ENCODE data around the gene SUPT3H. TPM values are rescaled to one million over a fixed set of nuclear protein-coding genes. Genes with fewer than 3 reads are reported as not detected.

Gene SUPT3H
- total and polyA plus RNA-seq, 5 donors from 2014 or later, result 4.8 to 7.8 (median 5.7) TPM

- Mint-ChIP-seq H3K4me3 (no peak overlapping the region), H3K4me1 (no peaks in the 10 kb centered on the region), H3K36me3 (no peaks in the 10 kb centered on the region), H3K27ac (no peak overlapping the region), H3K9me3 (peaks cover 0 to 3% (median 0%) of the 10 kb centered on the region in 7 donors), H3K27me3 (peaks cover 11% of the 10 kb centered on the region)
- DNase-seq, result no peak
- no peak for ATAC-seq (ENCODE audit: low read depth in 2 of 2)
- H3K36me3 ChIP-seq (ENCODE audit: control insufficient read depth, insufficient read depth, low read length), result no peaks in the 10 kb centered on the region
- H3K4me1 ChIP-seq (ENCODE audit: control insufficient read depth, insufficient read depth, low read length, poor library complexity, severe bottlenecking), result no peaks in the 10 kb centered on the region
- H3K27me3 ChIP-seq (ENCODE audit: control insufficient read depth, insufficient read depth, low read length), result no peaks in the 10 kb centered on the region
- H3K27ac ChIP-seq (ENCODE audit: insufficient read depth, low read length, poor library complexity, severe bottlenecking), result no peak overlapping the region
- H3K4me3 ChIP-seq (ENCODE audit: low read depth, low read length), result no peak overlapping the region
- H3K9me3 ChIP-seq (ENCODE audit: control insufficient read depth in 2 of 2, low read length in 2 of 2), result no peaks in the 10 kb centered on the region
These were observed 9.5 kb upstream of the SUPT3H start for GRCh38 chr6:45387236-45387635.

- Histone ChIP-seq H3K27me3 (ENCODE audit: control insufficient read depth, insufficient read depth, low read length) (no peaks in the 10 kb centered on the region), H3K36me3 (ENCODE audit: control insufficient read depth, insufficient read depth, low read length) (no peaks in the 10 kb centered on the region), H3K4me3 (ENCODE audit: low read depth, low read length) (no peak overlapping the region), H3K27ac (ENCODE audit: insufficient read depth, low read length, poor library complexity, severe bottlenecking) (no peak overlapping the region), H3K4me1 (ENCODE audit: control insufficient read depth, insufficient read depth, low read length, poor library complexity, severe bottlenecking) (no peaks in the 10 kb centered on the region), H3K9me3 (ENCODE audit: control insufficient read depth in 2 of 2, low read length in 2 of 2) (no peaks in the 10 kb centered on the region)
- Mint-ChIP-seq H3K27me3 (peaks cover 11% of the 10 kb centered on the region), H3K4me3 (no peak overlapping the region), H3K36me3 (no peaks in the 10 kb centered on the region), H3K4me1 (no peaks in the 10 kb centered on the region), H3K9me3 (peaks cover 0 to 1% (median 0%) of the 10 kb centered on the region in 7 donors), H3K27ac (no peak overlapping the region)
- ATAC-seq (ENCODE audit: low read depth in 2 of 2) (no peak), DNase-seq (no peak)
These were observed 8.8 kb upstream of the SUPT3H start for GRCh38 chr6:45386501-45386900.

- Histone ChIP-seq H3K27ac (ENCODE audit: insufficient read depth, low read length, poor library complexity, severe bottlenecking) (no peak overlapping the region), H3K4me1 (ENCODE audit: control insufficient read depth, insufficient read depth, low read length, poor library complexity, severe bottlenecking) (peaks cover 8% of the 10 kb centered on the region), H3K4me3 (ENCODE audit: low read depth, low read length) (no peak overlapping the region), H3K27me3 (ENCODE audit: control insufficient read depth, insufficient read depth, low read length) (no peaks in the 10 kb centered on the region), H3K36me3 (ENCODE audit: control insufficient read depth, insufficient read depth, low read length) (no peaks in the 10 kb centered on the region), H3K9me3 (ENCODE audit: control insufficient read depth in 2 of 2, low read length in 2 of 2) (no peaks in the 10 kb centered on the region)
- no peaks in the 10 kb centered on the region for H3K36me3 Mint-ChIP-seq
- no peak overlapping the region for H3K27ac Mint-ChIP-seq
- DNase-seq (no peak), ATAC-seq (ENCODE audit: low read depth in 2 of 2) (no peak)
- peaks cover 5 to 11% (median 7%) of the 10 kb centered on the region in 4 donors for H3K4me1 Mint-ChIP-seq
- H3K4me3 Mint-ChIP-seq, result no peak overlapping the region
- peaks cover 10% of the 10 kb centered on the region for H3K27me3 Mint-ChIP-seq
- H3K9me3 Mint-ChIP-seq, result peaks cover 0 to 1% (median 0%) of the 10 kb centered on the region in 7 donors
These were observed 4.7 kb upstream of the SUPT3H start for GRCh38 chr6:45382391-45382790.

GRCh38 chr6:45378334-45378926 lies 696 bp upstream of the SUPT3H start:
- no peak for ATAC-seq (ENCODE audit: low read depth in 2 of 2)

GRCh38 chr6:45377043-45377553 lies 636 bp downstream of the SUPT3H start:
- H3K36me3 Mint-ChIP-seq, result no peaks in the 10 kb centered on the region
- ATAC-seq (ENCODE audit: low read depth in 2 of 2) (peak; percentile 0 to 1), DNase-seq (no peak)
- H3K4me1 ChIP-seq (ENCODE audit: control insufficient read depth, insufficient read depth, low read length, poor library complexity, severe bottlenecking), result peaks cover 17% of the 10 kb centered on the region
- H3K4me1 Mint-ChIP-seq, result peaks cover 15 to 25% (median 18%) of the 10 kb centered on the region in 4 donors
- no peaks in the 10 kb centered on the region for H3K36me3 ChIP-seq (ENCODE audit: control insufficient read depth, insufficient read depth, low read length)
- peaks cover 0 to 1% (median 0%) of the 10 kb centered on the region in 7 donors for H3K9me3 Mint-ChIP-seq
- peak overlapping the region; percentile 96 for H3K27ac ChIP-seq (ENCODE audit: insufficient read depth, low read length, poor library complexity, severe bottlenecking)
- H3K27me3 ChIP-seq (ENCODE audit: control insufficient read depth, insufficient read depth, low read length), result no peaks in the 10 kb centered on the region
- H3K9me3 ChIP-seq (ENCODE audit: control insufficient read depth in 2 of 2, low read length in 2 of 2), result no peaks in the 10 kb centered on the region
- peak overlapping the region; percentile 98 for H3K4me3 ChIP-seq (ENCODE audit: low read depth, low read length)
- H3K4me3 Mint-ChIP-seq, result peak overlapping the region; percentile 88 to 99 (median 97)
- peak overlapping the region; percentile 96 to 100 (median 98) for H3K27ac Mint-ChIP-seq
- H3K27me3 Mint-ChIP-seq, result peaks cover 4% of the 10 kb centered on the region

More at GRCh38 chr6:45378334-45378926, 696 bp upstream of the SUPT3H start:
- H3K27ac Mint-ChIP-seq, result peak overlapping the region; percentile 96 to 99 (median 98)
- peaks cover 17% of the 10 kb centered on the region for H3K4me1 ChIP-seq (ENCODE audit: control insufficient read depth, insufficient read depth, low read length, poor library complexity, severe bottlenecking)
- H3K4me1 Mint-ChIP-seq, result peaks cover 13 to 25% (median 17%) of the 10 kb centered on the region in 4 donors
- no peaks in the 10 kb centered on the region for H3K36me3 ChIP-seq (ENCODE audit: control insufficient read depth, insufficient read depth, low read length)
- DNase-seq, result peak in 1 of 3 donors; percentile 56
- no peaks in the 10 kb centered on the region for H3K9me3 ChIP-seq (ENCODE audit: control insufficient read depth in 2 of 2, low read length in 2 of 2)
- peaks cover 0 to 1% (median 0%) of the 10 kb centered on the region in 7 donors for H3K9me3 Mint-ChIP-seq
- H3K27me3 Mint-ChIP-seq, result peaks cover 4% of the 10 kb centered on the region
- peak overlapping the region; percentile 96 for H3K27ac ChIP-seq (ENCODE audit: insufficient read depth, low read length, poor library complexity, severe bottlenecking)
- no peaks in the 10 kb centered on the region for H3K27me3 ChIP-seq (ENCODE audit: control insufficient read depth, insufficient read depth, low read length)
- peak overlapping the region; percentile 88 to 99 (median 97) for H3K4me3 Mint-ChIP-seq
- no peaks in the 10 kb centered on the region for H3K36me3 Mint-ChIP-seq
- H3K4me3 ChIP-seq (ENCODE audit: low read depth, low read length), result peak overlapping the region; percentile 95

GRCh38 chr6:45376310-45377042 lies 1.3 kb downstream of the SUPT3H start:
- Histone ChIP-seq H3K27me3 (ENCODE audit: control insufficient read depth, insufficient read depth, low read length) (no peaks in the 10 kb centered on the region), H3K4me3 (ENCODE audit: low read depth, low read length) (peak overlapping the region; percentile 98), H3K36me3 (ENCODE audit: control insufficient read depth, insufficient read depth, low read length) (no peaks in the 10 kb centered on the region), H3K4me1 (ENCODE audit: control insufficient read depth, insufficient read depth, low read length, poor library complexity, severe bottlenecking) (peaks cover 17% of the 10 kb centered on the region), H3K9me3 (ENCODE audit: control insufficient read depth in 2 of 2, low read length in 2 of 2) (no peaks in the 10 kb centered on the region), H3K27ac (ENCODE audit: insufficient read depth, low read length, poor library complexity, severe bottlenecking) (peak overlapping the region; percentile 96)
- Mint-ChIP-seq H3K27ac (peak overlapping the region; percentile 96 to 100 (median 98)), H3K27me3 (peaks cover 4% of the 10 kb centered on the region), H3K4me3 (peak overlapping the region; percentile 88 to 99 (median 97)), H3K9me3 (peaks cover 0 to 1% (median 0%) of the 10 kb centered on the region in 7 donors), H3K36me3 (no peaks in the 10 kb centered on the region), H3K4me1 (peaks cover 15 to 25% (median 22%) of the 10 kb centered on the region in 4 donors)
- ATAC-seq (ENCODE audit: low read depth in 2 of 2), result no peak
- no peak for DNase-seq

- no peaks in the 10 kb centered on the region for H3K36me3 ChIP-seq (ENCODE audit: control insufficient read depth, insufficient read depth, low read length)
- H3K36me3 Mint-ChIP-seq, result no peaks in the 10 kb centered on the region
- H3K27me3 Mint-ChIP-seq, result no peaks in the 10 kb centered on the region
- H3K4me3 ChIP-seq (ENCODE audit: low read depth, low read length), result no peak overlapping the region
- peaks cover 15 to 32% (median 26%) of the 10 kb centered on the region in 4 donors for H3K4me1 Mint-ChIP-seq
- H3K27ac ChIP-seq (ENCODE audit: insufficient read depth, low read length, poor library complexity, severe bottlenecking), result no peak overlapping the region
- ATAC-seq (ENCODE audit: low read depth in 2 of 2) (no peak), DNase-seq (no peak)
- H3K9me3 ChIP-seq (ENCODE audit: control insufficient read depth in 2 of 2, low read length in 2 of 2), result no peaks in the 10 kb centered on the region
- H3K9me3 Mint-ChIP-seq, result no peaks in the 10 kb centered on the region
- peak overlapping the region in 1 of 4 donors; percentile 75 for H3K4me3 Mint-ChIP-seq
- peaks cover 17% of the 10 kb centered on the region for H3K4me1 ChIP-seq (ENCODE audit: control insufficient read depth, insufficient read depth, low read length, poor library complexity, severe bottlenecking)
- H3K27ac Mint-ChIP-seq, result peak overlapping the region in 1 of 3 donors; percentile 32
- no peaks in the 10 kb centered on the region for H3K27me3 ChIP-seq (ENCODE audit: control insufficient read depth, insufficient read depth, low read length)
These were observed 2.3 kb downstream of the SUPT3H start for GRCh38 chr6:45375449-45375848.

Measured in CD4-positive, CD25-positive, alpha-beta regulatory T cell (primary cell).